AG09319 (cell line): ENCODE measurements around the gene MAP3K19.

Experiments
- DNase-seq: peaks from one replicate; pipeline ENCODE4 v3.0.0-alpha.2; 2010; ENCODE audit warnings: low read depth; ENCODE audit errors: extremely low read depth
- CTCF ChIP-seq: IDR thresholded peaks from 2 replicates; pipeline ENCODE4 v1.5.1; 2011; ENCODE audit warnings: low read depth, mild to moderate bottlenecking, inconsistent platforms, low read length, moderate library complexity

MAP3K19 gene

GRCh38 chr2:135022952-135023880 is 24.0 kb downstream of the MAP3K19 start:
- DNase-seq: no peak
- no peak for TF ChIP-seq CTCF

DNA sequence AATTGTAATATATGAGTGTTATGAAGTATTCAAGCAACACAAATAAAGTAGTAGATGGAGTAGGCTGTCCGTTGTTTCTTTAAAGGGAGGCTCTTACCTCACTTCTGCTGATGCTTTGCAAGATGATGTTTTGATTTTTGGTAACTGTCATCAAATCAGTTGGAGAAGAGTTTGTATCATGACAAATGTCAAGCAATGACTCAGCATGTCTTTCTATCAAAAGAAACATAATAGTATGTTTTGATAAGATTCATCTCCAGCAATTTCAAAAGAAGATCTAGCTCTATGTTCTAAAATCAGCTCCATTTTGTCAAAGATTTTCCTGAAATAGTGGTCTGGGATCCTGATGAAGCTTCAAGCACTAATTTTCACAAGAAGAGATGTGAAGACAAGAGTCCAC is 25.6 kb downstream of the MAP3K19 start:
- TF ChIP-seq CTCF: no peak

DNA sequence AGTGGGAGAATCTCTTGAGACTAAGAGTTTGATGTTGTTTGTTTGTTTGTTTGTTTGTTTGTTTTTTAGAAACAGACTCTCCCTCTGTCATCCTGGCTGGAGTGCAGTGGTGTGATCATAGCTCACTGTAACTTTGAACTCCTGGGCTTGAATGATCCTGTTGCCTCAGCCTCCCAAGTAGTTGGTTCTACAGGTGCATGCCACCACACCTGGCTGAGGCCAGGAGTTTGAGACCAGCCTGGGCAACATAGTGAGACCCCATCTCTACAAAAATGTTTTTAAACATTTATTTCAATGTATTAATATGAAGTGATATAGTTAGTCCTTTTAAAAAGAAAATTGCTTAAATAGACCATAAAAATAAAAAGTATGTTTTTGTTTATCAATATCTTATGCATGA is 35.6 kb downstream of the MAP3K19 start:
- no peak for TF ChIP-seq CTCF
- no peak for DNase-seq

More for the DNA sequence above, 25.6 kb downstream of the MAP3K19 start:
- no peak for DNase-seq

- no peak for TF ChIP-seq CTCF
- DNase-seq: no peak
These were observed 36.9 kb downstream of the MAP3K19 start for GRCh38 chr2:135010200-135010942.

DNA sequence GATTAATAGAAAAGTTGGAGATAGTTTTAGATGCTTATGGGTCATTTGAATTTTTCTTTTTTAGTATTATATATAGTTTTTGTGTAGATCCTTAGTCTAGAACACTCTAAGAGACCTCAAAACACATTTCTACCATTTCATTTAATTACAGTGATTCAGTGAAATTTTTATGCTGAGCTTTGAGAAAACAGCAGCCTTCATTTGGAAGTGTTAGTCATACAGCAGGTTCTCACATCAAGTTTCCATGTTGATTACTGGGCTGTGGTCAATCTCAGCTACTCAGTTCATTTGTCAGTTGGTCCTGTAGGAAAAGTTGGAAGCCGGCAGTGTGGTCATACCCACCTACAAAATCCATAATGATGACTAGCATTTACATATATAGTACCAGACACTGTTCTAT is 37.9 kb downstream of the MAP3K19 start:
- no peak for TF ChIP-seq CTCF
- DNase-seq: no peak

DNA sequence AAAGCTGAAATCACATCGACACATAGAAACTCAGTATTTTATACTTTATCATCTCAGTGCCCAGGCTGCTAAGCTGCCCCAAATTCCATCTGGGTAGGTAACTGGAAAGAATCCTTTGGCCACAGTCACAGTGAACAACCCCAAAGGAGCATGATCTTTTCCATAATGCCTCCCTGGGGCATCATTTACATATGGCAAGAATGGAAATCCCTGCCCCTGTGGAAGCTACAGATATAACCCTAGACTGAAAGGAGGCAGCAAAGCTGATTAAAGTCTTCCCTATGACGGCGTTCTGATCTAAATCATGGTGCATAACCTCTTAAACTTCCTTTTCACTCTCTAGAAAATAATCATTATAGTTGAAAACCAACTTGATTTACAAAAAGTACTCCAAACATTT is 41.5 kb downstream of the MAP3K19 start:
- TF ChIP-seq CTCF: no peak
- no peak for DNase-seq
